Measurements from ENCODE around the gene TES.
"Not testable (repeated sequence)": the region's sequence is repeated elsewhere in the genome, so short reads cannot be mapped to it uniquely, and the experiment has no call there.

TES gene

GRCh38 chr7:116244803-116245202, 34.5 kb downstream of the TES start:
- H3K4me2 ChIP-seq (ENCODE audit: insufficient read depth, low read length, poor library complexity, severe bottlenecking); H2BK5ac ChIP-seq (ENCODE audit: low read length); H3K18ac ChIP-seq (ENCODE audit: low read length); H3K23ac ChIP-seq (ENCODE audit: low read depth, low read length, poor library complexity); H2BK12ac ChIP-seq (ENCODE audit: low read length); H3K36me3 ChIP-seq (replicated peaks in 1 of 2; ENCODE audit: control insufficient read depth in 2 of 2, insufficient read depth in 2 of 2, low read length in 2 of 2); H2AK5ac ChIP-seq (ENCODE audit: low read depth, low read length); H3K79me1 ChIP-seq (ENCODE audit: low read depth, low read length); H3K9ac ChIP-seq (ENCODE audit: low read depth, low read length, poor library complexity); H4K8ac ChIP-seq (ENCODE audit: low read depth, low read length); H2BK120ac ChIP-seq (ENCODE audit: low read depth, low read length); DNase-seq (ENCODE audit: low spot score); H3K14ac ChIP-seq (ENCODE audit: low read length); H3K4me1 ChIP-seq (ENCODE audit: control insufficient read depth in 2 of 2, insufficient read depth in 1 of 2, low read depth in 1 of 2, low read length in 2 of 2); H4K91ac ChIP-seq (ENCODE audit: low read depth, low read length, poor library complexity); H2AFZ ChIP-seq (ENCODE audit: low read length); H3K4me3 ChIP-seq (ENCODE audit: low read length in 2 of 2); H2BK15ac ChIP-seq (ENCODE audit: low read length); H3K4ac ChIP-seq (ENCODE audit: low read length); H3K27ac ChIP-seq (replicated peaks; ENCODE audit: low read length); H3K27me3 ChIP-seq (ENCODE audit: control insufficient read depth in 3 of 3, insufficient read depth in 3 of 3, low read depth in 1 of 3, low read length in 3 of 3): not testable (repeated sequence)
- peaks cover 3 to 19% of the 10 kb centered on the region in 2 donors for H3K9me3 ChIP-seq (replicated peaks in 1 of 2; ENCODE audit: control insufficient read depth in 2 of 2, insufficient read depth in 1 of 2, low read depth in 1 of 2, low read length in 2 of 2)
- WGBS, 2 donors (ENCODE audit: extremely low coverage in 2 of 2, insufficient read length in 2 of 2, insufficient replicate concordance in 1 of 2), result no CpG with 5 or more reads among the region's 5 CpGs

- no peak overlapping the region for H3K27ac ChIP-seq (replicated peaks; ENCODE audit: low read length)
- H3K36me3 ChIP-seq (replicated peaks in 1 of 2; ENCODE audit: control insufficient read depth in 2 of 2, insufficient read depth in 2 of 2, low read length in 2 of 2), result peaks cover 0 to 18% of the 10 kb centered on the region in 2 donors
- no peak overlapping the region for H3K18ac ChIP-seq (ENCODE audit: low read length)
- H3K79me1 ChIP-seq (ENCODE audit: low read depth, low read length), result no peaks in the 10 kb centered on the region
- no peaks in the 10 kb centered on the region for H3K27me3 ChIP-seq (ENCODE audit: control insufficient read depth in 3 of 3, insufficient read depth in 3 of 3, low read depth in 1 of 3, low read length in 3 of 3)
- no peak overlapping the region for H3K14ac ChIP-seq (ENCODE audit: low read length)
- peaks cover 3 to 19% of the 10 kb centered on the region in 2 donors for H3K9me3 ChIP-seq (replicated peaks in 1 of 2; ENCODE audit: control insufficient read depth in 2 of 2, insufficient read depth in 1 of 2, low read depth in 1 of 2, low read length in 2 of 2)
- H2AFZ ChIP-seq (ENCODE audit: low read length), result no peak overlapping the region
- DNase-seq (ENCODE audit: low spot score), result no peak
- H3K4ac ChIP-seq (ENCODE audit: low read length), result no peak overlapping the region
- H3K4me3 ChIP-seq (ENCODE audit: low read length in 2 of 2), result no peak overlapping the region
- no peak overlapping the region for H4K91ac ChIP-seq (ENCODE audit: low read depth, low read length, poor library complexity)
- H4K8ac ChIP-seq (ENCODE audit: low read depth, low read length), result no peak overlapping the region
- no CpG with 5 or more reads among the region's 1 CpG for WGBS, 2 donors (ENCODE audit: extremely low coverage in 2 of 2, insufficient read length in 2 of 2, insufficient replicate concordance in 1 of 2)
- H2BK12ac ChIP-seq (ENCODE audit: low read length), result no peak overlapping the region
- no peak overlapping the region for H2BK15ac ChIP-seq (ENCODE audit: low read length)
- no peak overlapping the region for H3K23ac ChIP-seq (ENCODE audit: low read depth, low read length, poor library complexity)
- no peak overlapping the region for H2AK5ac ChIP-seq (ENCODE audit: low read depth, low read length)
- no peak overlapping the region for H2BK120ac ChIP-seq (ENCODE audit: low read depth, low read length)
- no peak overlapping the region for H3K9ac ChIP-seq (ENCODE audit: low read depth, low read length, poor library complexity)
- no peak overlapping the region for H3K4me2 ChIP-seq (ENCODE audit: insufficient read depth, low read length, poor library complexity, severe bottlenecking)
- H3K4me1 ChIP-seq (ENCODE audit: control insufficient read depth in 2 of 2, insufficient read depth in 1 of 2, low read depth in 1 of 2, low read length in 2 of 2), result no peaks in the 10 kb centered on the region
- no peak overlapping the region for H2BK5ac ChIP-seq (ENCODE audit: low read length)
Observed at GRCh38 chr7:116246357-116246756, 36.0 kb downstream of the TES start.

DNA sequence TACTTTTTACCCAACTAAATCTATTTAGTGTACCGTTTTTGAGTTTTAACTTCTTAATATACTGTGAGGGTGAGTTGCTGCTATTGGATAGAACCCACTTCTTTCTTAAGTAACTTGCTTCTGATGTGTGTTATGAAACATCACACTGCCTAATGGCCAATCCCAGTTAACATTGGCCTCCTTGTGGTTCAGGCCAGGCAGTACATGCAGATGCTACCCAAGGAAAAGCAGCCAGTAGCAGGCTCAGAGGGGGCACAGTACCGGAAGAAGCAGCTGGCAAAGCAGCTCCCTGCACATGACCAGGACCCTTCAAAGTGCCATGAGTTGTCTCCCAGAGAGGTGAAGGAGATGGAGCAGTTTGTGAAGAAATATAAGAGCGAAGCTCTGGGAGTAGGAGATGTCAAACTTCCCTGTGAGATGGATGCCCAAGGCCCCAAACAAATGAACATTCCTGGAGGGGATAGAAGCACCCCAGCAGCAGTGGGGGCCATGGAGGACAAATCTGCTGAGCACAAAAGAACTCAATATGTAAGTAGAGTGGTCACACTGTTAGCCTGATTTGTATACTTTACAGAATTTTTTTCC, 39.7 kb downstream of the TES start:
- no peaks in the 10 kb centered on the region for H3K79me1 ChIP-seq (ENCODE audit: low read depth, low read length)
- H2BK12ac ChIP-seq (ENCODE audit: low read length), result no peak overlapping the region
- H3K9me3 ChIP-seq (replicated peaks in 1 of 2; ENCODE audit: control insufficient read depth in 2 of 2, insufficient read depth in 1 of 2, low read depth in 1 of 2, low read length in 2 of 2), result peaks cover 0 to 9% of the 10 kb centered on the region in 2 donors
- H3K18ac ChIP-seq (ENCODE audit: low read length), result no peak overlapping the region
- H2BK15ac ChIP-seq (ENCODE audit: low read length), result no peak overlapping the region
- no peak overlapping the region for H3K4ac ChIP-seq (ENCODE audit: low read length)
- no peaks in the 10 kb centered on the region for H3K27me3 ChIP-seq (ENCODE audit: control insufficient read depth in 3 of 3, insufficient read depth in 3 of 3, low read depth in 1 of 3, low read length in 3 of 3)
- H3K27ac ChIP-seq (replicated peaks; ENCODE audit: low read length), result no peak overlapping the region
- H4K91ac ChIP-seq (ENCODE audit: low read depth, low read length, poor library complexity), result no peak overlapping the region
- H3K23ac ChIP-seq (ENCODE audit: low read depth, low read length, poor library complexity), result no peak overlapping the region
- no peak overlapping the region for H4K8ac ChIP-seq (ENCODE audit: low read depth, low read length)
- H2BK120ac ChIP-seq (ENCODE audit: low read depth, low read length), result no peak overlapping the region
- DNase-seq (ENCODE audit: low spot score), result no peak
- H3K36me3 ChIP-seq (replicated peaks in 1 of 2; ENCODE audit: control insufficient read depth in 2 of 2, insufficient read depth in 2 of 2, low read length in 2 of 2), result peaks cover 0 to 43% of the 10 kb centered on the region in 2 donors
- no peak overlapping the region for H3K4me2 ChIP-seq (ENCODE audit: insufficient read depth, low read length, poor library complexity, severe bottlenecking)
- H2BK5ac ChIP-seq (ENCODE audit: low read length), result no peak overlapping the region
- H2AFZ ChIP-seq (ENCODE audit: low read length), result no peak overlapping the region
- H3K9ac ChIP-seq (ENCODE audit: low read depth, low read length, poor library complexity), result no peak overlapping the region
- no peaks in the 10 kb centered on the region for H3K4me1 ChIP-seq (ENCODE audit: control insufficient read depth in 2 of 2, insufficient read depth in 1 of 2, low read depth in 1 of 2, low read length in 2 of 2)
- no peak overlapping the region for H2AK5ac ChIP-seq (ENCODE audit: low read depth, low read length)
- no peak overlapping the region for H3K14ac ChIP-seq (ENCODE audit: low read length)
- H3K4me3 ChIP-seq (ENCODE audit: low read length in 2 of 2), result no peak overlapping the region
- WGBS, 2 donors (ENCODE audit: extremely low coverage in 2 of 2, insufficient read length in 2 of 2, insufficient replicate concordance in 1 of 2), result no CpG with 5 or more reads among the region's 3 CpGs

- Histone ChIP-seq H3K4me3 (ENCODE audit: low read length in 2 of 2) (no peak overlapping the region), H3K23ac (ENCODE audit: low read depth, low read length, poor library complexity) (no peak overlapping the region), H3K4me1 (ENCODE audit: control insufficient read depth in 2 of 2, insufficient read depth in 1 of 2, low read depth in 1 of 2, low read length in 2 of 2) (no peaks in the 10 kb centered on the region), H3K36me3 (replicated peaks in 1 of 2; ENCODE audit: control insufficient read depth in 2 of 2, insufficient read depth in 2 of 2, low read length in 2 of 2) (peaks cover 0 to 43% of the 10 kb centered on the region in 2 donors), H4K91ac (ENCODE audit: low read depth, low read length, poor library complexity) (no peak overlapping the region), H2BK12ac (ENCODE audit: low read length) (no peak overlapping the region), H3K4me2 (ENCODE audit: insufficient read depth, low read length, poor library complexity, severe bottlenecking) (no peak overlapping the region), H2BK5ac (ENCODE audit: low read length) (no peak overlapping the region), H3K9ac (ENCODE audit: low read depth, low read length, poor library complexity) (no peak overlapping the region), H3K79me1 (ENCODE audit: low read depth, low read length) (no peaks in the 10 kb centered on the region), H2BK15ac (ENCODE audit: low read length) (no peak overlapping the region), H3K27ac (replicated peaks; ENCODE audit: low read length) (no peak overlapping the region), H3K9me3 (replicated peaks in 1 of 2; ENCODE audit: control insufficient read depth in 2 of 2, insufficient read depth in 1 of 2, low read depth in 1 of 2, low read length in 2 of 2) (peaks cover 0 to 5% of the 10 kb centered on the region in 2 donors), H3K4ac (ENCODE audit: low read length) (no peak overlapping the region), H3K18ac (ENCODE audit: low read length) (no peak overlapping the region), H2BK120ac (ENCODE audit: low read depth, low read length) (no peak overlapping the region), H2AFZ (ENCODE audit: low read length) (no peak overlapping the region), H2AK5ac (ENCODE audit: low read depth, low read length) (no peak overlapping the region), H4K8ac (ENCODE audit: low read depth, low read length) (no peak overlapping the region), H3K14ac (ENCODE audit: low read length) (no peak overlapping the region), H3K27me3 (ENCODE audit: control insufficient read depth in 3 of 3, insufficient read depth in 3 of 3, low read depth in 1 of 3, low read length in 3 of 3) (no peaks in the 10 kb centered on the region)
- no CpG with 5 or more reads among the region's 5 CpGs for WGBS, 2 donors (ENCODE audit: extremely low coverage in 2 of 2, insufficient read length in 2 of 2, insufficient replicate concordance in 1 of 2)
- no peak for DNase-seq (ENCODE audit: low spot score)
Observed at GRCh38 chr7:116251675-116252074, 41.3 kb downstream of the TES start.

Measured in neuronal stem cell (in vitro differentiated cells).